ENCODE results near the gene MED17. TPM values are rescaled to one million over a fixed set of nuclear protein-coding genes. Genes with fewer than 3 reads are reported as not detected.

Gene MED17
- total RNA-seq, 1 experiment from 2014 or later = 44.2 TPM

DNA sequence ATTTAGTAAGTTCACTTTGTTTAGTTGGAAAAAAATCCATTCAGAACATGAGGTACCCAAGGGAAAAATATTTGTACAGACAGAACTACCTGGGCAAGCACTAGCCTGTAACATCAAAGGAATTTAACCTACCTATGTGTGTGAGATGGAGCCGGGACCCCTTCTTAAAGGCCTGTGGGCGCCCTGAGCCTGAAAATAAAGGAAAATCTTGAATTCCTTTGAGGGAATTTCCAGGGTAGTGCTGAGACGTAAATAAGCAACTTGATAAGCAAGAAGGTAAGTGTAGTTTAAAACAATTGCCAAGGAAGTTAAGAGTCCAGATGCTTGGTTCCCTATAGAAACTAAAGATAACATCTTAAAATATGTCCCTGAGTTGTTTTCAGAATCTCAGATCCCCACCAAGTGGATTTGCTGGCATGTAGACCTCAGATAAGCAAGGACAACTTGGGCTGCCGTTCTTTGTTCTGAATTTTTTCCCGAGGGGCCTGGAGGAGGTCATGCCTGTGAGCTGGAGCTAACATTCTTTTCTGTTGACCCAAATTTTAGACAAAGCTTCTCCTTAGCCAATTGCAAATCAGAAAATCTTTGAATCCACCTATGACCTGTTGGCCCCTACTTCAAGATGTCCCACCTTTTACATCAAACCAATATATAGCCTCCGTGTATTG, 31.0 kb downstream of the MED17 start:
- no peak for DNase-seq (ENCODE audit: low spot score)

DNA sequence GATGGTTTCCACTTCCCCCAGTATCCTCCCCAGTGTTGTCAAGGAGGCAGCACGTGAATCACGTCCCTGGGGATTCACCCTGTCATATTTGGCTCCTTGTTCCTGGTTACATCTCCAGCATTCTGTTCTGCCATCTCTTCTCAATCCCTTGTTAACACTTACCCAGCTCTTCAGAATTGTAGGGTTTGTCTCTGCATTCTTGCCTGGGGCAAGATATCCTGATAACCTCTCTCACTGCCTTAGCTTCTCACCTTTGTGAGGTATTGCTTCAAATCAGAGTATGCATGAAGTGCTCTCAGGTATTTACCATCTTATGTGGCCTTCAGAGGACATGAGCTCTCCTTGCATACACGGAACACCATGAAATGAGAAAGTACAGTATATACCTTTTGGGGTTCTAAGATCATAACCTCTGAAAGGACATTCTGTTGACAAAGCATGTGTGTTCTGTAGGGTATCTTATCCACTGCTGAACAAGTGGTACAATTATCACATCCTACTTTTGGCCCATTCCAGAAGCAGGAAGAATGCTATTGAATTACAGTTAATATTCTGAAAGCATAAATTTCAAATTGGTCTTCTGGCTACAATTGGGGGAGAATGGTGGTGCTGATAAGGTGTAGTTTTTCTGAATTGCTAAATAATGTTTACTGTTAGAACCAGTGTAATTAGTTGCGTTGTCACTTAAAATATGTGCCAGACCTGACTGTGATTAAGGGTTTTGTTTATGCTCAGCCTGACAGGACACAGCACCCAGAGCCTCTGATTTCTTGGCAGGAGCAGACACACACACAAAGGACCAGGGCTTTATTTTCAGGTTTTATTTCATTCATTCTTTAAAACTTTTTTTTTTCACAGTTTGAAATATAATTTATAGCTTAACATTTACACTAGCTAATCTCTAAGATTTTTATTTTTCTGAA, 33.6 kb downstream of the MED17 start:
- no peak for DNase-seq (ENCODE audit: low spot score)

- no peak for DNase-seq (ENCODE audit: low spot score)
Measured at GRCh38 chr11:93819966-93820695, 36.0 kb downstream of the MED17 start.

DNA sequence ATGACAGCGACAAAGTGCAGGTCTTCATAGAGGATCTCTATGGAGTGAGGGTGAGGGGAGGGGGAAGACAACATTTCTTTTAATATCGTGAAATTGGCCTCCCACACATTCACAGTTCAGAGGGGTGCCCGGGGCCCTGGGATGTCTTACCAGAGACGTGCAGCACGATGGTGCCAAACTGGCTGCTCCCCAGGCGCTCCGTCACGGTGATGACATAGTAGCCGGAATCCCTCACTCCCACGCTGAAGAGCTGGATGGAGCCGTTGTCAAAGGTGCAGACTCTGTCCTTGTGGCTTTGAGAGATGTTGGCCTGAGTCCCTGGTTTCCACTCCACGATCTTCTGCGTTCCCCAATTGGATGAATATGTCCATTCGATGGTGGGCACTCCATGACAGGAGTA, 36.8 kb downstream of the MED17 start:
- no peak for DNase-seq (ENCODE audit: low spot score)

- DNase-seq (ENCODE audit: low spot score) = no peak
Measured at GRCh38 chr11:93821617-93822016, 37.5 kb downstream of the MED17 start.

GRCh38 chr11:93822359-93822758, 38.3 kb downstream of the MED17 start:
- no peak for DNase-seq (ENCODE audit: low spot score)

DNA sequence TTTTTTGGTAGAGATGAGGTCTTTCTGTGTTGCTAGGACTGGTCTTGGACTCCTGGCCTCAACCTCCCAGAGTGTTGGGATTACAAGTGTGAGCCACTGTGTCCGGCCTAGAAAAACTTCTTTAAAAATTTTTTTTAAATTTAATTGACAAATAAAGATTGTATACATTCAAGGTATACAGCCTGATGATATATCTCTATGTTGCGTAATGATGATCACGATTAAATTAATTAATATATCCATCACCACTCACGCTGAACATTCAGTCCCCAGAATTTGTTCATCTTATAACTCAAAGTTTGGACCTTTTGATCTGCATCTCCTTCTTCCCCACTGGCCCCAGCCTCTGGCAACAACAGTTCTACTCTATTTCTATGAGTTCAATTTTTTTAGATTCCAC, 39.1 kb downstream of the MED17 start:
- DNase-seq (ENCODE audit: low spot score) = no peak

DNA sequence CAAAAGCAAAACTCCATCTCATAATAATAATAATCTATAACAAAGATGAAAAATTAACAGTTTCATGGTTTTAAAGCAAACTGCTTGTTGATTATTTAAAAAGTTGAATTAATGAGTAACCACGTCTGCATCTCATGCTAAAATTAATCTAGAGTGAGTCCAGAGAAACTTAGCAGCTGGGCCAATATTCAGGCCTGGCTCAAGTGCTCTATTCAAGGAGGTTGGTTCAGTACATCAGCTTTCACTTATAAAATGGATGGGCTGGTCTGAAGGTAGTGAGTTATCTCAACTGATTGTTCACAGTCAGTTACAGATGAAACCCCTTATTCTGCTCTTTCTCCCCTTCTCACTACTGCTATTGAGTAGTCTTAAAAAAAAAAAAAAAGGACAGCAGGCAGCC, 43.3 kb downstream of the MED17 start:
- DNase-seq (ENCODE audit: low spot score) = no peak

- DNase-seq (ENCODE audit: low spot score) = no peak
Measured at GRCh38 chr11:93829598-93829997, 45.5 kb downstream of the MED17 start.

GRCh38 chr11:93831343-93832127, 47.5 kb downstream of the MED17 start:
- no peak for DNase-seq (ENCODE audit: low spot score)

DNA sequence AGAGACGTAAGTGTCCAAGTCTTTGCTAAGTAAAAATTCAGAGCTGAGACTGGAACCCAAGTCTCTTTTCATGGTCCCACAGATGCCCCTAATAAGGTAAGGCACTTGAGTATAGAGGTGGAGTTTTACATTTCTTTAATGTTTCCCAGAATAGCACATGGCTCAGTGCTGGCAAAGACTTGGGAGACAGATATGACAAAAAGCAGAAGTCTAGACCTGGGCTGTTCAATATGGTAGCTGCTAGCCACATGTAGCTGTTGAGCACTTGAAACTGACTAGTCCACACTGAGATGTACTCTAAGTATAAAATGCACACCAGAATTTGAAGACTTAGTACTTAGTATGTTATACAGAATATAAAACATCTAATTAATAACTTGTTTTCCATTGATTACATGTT, 48.7 kb downstream of the MED17 start:
- DNase-seq (ENCODE audit: low spot score) = no peak

- DNase-seq (ENCODE audit: low spot score) = no peak
Measured at GRCh38 chr11:93838967-93839366, 54.9 kb downstream of the MED17 start.

DNA sequence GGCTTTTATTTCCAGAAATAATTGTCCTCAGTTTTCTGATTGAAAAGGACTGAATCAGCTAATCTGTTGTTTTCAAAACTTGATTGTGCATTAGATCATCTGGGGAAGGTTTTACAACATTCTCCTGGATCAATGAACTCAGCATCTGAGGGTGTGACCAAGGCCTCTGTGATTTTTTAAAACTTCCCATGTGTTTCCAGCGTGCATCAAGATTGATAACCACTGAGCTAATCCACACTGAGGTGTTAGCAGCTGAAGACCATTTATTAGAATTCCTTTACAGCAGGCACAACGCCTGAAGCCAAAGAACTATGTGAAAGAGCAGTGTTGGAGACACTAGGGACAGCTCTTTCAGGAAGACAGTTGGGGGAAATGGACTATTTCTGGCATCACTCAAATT, 56.1 kb downstream of the MED17 start:
- no peak for DNase-seq (ENCODE audit: low spot score)

GRCh38 chr11:93840981-93841380, 56.9 kb downstream of the MED17 start:
- DNase-seq (ENCODE audit: low spot score) = no peak

GRCh38 chr11:93841446-93841845, 57.4 kb downstream of the MED17 start:
- DNase-seq (ENCODE audit: low spot score) = no peak

DNA sequence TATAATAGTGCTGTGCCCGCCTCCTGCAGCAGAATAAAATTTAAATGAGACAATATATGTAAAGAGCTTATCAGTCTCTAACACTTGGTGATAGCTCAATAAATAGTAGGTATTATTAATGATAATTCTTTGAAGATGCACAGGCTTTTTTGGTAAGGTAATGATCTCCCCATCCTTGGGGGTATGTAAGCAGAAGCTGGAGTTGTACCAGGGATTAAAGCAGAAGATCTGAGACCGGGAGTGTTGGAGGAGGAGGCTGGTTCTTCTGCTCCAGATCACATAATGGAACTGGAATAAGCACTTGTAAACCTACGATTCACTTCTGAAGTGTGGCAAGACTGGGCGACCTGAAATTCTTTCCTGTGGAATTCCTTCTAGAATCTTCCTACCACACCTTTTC, 58.0 kb downstream of the MED17 start:
- no peak for DNase-seq (ENCODE audit: low spot score)

- no peak for DNase-seq (ENCODE audit: low spot score)
Measured at GRCh38 chr11:93842461-93842860, 58.4 kb downstream of the MED17 start.

DNA sequence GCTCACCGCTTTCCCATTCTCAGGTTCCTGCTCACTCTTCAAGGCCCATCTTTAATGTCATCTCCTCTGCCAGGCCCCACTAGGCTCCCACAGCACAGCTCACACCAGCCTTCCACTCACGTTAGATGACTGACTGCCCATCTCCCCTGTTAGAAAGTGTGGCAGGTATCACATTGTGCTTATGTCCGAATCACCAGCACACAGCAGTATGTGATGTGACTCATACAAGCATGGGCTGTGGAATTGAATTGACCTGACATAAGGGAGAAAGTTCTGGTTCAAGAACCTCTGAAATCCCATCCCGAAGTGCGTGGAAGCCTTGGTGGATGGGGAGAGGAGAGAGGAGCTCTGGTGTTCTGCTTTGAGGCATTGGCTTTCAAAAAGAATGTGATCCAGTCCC, 59.8 kb downstream of the MED17 start:
- no peak for DNase-seq (ENCODE audit: low spot score)

GRCh38 chr11:93844568-93844967, 60.5 kb downstream of the MED17 start:
- DNase-seq (ENCODE audit: low spot score) = no peak

GRCh38 chr11:93845181-93846092, 61.4 kb downstream of the MED17 start:
- no peak for DNase-seq (ENCODE audit: low spot score)
